SK-N-MC (cell line): ENCODE results near the gene PSMB2.

ENCODE experiments used
- EZH2 ChIP-seq: fragments of 200-600 bp; sonication (generic); IDR thresholded peaks from one replicate; pipeline ENCODE4 v1.6.1; 2017; ENCODE audit warnings: antibody characterized with exemption
- FOXP2 ChIP-seq: optimal IDR thresholded peaks from 2 replicates; pipeline ENCODE3; 2011; ENCODE audit warnings: mild to moderate bottlenecking, moderate library complexity; ENCODE audit not compliant: insufficient read depth; ENCODE audit errors: extremely low read length, control extremely low read depth
- POLR2AphosphoS5 ChIP-seq: IDR thresholded peaks from 2 replicates; pipeline ENCODE4 v1.6.1; 2012; ENCODE audit warnings: mild to moderate bottlenecking, low read depth, low read length, borderline replicate concordance

DNA sequence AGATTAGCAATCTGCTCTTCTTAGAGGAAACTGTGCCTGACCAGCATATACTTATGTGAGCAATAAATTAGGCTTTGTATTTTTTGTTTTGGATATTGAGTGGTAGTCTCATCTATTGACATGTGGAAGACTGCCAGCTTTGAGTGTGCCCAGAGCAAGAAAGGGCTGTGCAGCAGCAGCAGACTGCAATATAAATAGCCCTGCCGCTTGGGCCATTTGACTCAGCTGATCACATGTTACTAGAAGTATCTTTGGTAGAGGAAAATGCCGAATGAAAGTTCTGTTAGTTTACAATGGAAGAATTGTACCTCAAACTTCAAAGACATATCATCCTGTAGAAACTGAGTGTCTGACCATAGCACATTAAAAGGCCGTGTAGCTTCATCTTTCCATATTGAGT lies 9.1 kb upstream of the PSMB2 start:
- TF ChIP-seq EZH2: no peak
- no peak for TF ChIP-seq POLR2AphosphoS5
- no peak for TF ChIP-seq FOXP2
